ENCODE measurements around the gene CCDC142. TPM values are rescaled to one million over a fixed set of nuclear protein-coding genes. Genes with fewer than 3 reads are reported as not detected.

CCDC142 gene
- total RNA-seq, 1 experiment from 2014 or later: 47.7 TPM

DNA sequence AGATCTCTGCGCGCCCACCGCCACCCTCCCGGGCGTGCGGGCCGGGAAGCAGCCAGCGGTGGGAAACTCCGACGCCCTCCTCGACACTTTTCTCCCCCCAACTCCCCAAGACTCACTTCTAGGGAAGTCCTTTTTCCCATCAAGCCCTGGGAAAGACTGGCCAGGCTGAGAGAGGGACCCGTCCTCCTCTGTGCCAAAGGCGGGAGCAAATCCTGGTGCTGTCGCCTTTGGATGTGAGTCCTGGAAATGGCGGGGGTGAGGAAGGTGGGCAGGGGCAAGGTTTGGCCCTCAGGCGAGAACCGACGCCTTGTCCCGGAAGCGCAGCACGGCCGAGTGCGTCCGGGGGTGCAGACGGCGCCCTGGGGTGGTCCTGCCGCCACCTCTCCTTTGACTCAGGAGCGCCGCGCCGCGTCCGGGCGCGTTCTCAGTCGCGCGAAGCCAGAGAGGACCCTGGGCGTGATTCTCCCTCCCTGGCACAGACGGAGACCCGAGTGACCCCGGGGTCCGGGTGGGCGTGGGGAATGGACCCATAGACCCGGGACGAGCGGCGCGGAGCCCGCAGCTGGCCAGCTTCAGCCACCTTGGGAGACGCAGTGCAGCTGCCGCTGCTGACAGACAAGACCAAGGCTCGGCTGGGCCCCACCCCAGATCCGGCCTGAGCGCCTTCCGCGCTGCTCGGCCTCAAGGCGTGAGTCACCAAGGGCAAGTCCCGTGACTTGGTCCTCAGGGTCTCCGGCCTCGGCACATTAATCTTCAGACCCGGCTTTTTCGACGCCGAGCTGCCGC, 20.1 kb upstream of the CCDC142 start:
- Histone ChIP-seq H3K27me3 (ENCODE audit: low read length) (no peaks in the 10 kb centered on the region), H3K36me3 (ENCODE audit: insufficient read depth, low read length) (peaks cover 9% of the 10 kb centered on the region; the same call in 1 of the 2 replicates), H3K79me2 (ENCODE audit: low read length) (peaks cover 33% of the 10 kb centered on the region), H3K27ac (ENCODE audit: low read length) (peak overlapping the region; percentile 65), H3K4me2 (ENCODE audit: low read depth, low read length, poor library complexity, severe bottlenecking) (peak overlapping the region; percentile 89), H2AFZ (ENCODE audit: low read length) (peak overlapping the region; percentile 61), H3K9ac (ENCODE audit: low read length) (peak overlapping the region; percentile 89), H3K9me2 (replicated peaks; ENCODE audit: insufficient read depth, low read length) (no peaks in the 10 kb centered on the region), H3K4me1 (ENCODE audit: low read length) (peaks cover 58% of the 10 kb centered on the region), H3K9me3 (ENCODE audit: low read length) (no peaks in the 10 kb centered on the region), H3K4me3 (ENCODE audit: low read length) (peak overlapping the region; percentile 83), H4K20me1 (ENCODE audit: insufficient read depth, low read depth, low read length) (no peaks in the 10 kb centered on the region)
- DNase-seq: peak; percentile 90

DNA sequence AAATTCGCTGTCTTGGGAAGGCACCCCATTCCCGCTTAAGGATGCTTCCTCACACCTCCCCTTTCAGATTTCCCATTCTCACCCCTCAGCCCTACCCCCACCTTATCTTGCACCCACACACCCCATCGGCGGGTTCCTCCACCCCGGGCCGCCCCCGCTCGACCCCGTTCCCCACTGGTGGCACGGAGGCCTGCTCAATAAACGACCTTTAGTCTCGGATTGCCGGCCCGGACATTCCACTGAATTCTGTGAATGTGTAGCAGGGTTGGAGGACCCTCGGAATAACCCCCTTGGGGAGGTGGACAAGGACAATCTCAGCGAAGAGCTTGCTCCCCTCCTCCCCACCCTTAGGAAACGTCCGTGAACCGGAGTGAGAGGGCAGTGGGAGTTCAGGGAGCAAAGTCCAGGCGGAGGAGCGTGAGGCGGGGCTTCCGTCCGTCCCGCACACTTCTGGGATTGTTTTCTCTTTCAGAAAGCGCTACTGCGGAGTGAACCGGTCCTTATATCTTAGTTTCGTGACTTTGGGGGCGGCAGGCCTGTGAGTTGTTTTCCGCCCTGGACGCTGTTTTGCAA, 19.4 kb upstream of the CCDC142 start:
- Histone ChIP-seq H3K4me1 (ENCODE audit: low read length) (peaks cover 56% of the 10 kb centered on the region), H3K9me2 (replicated peaks; ENCODE audit: insufficient read depth, low read length) (no peaks in the 10 kb centered on the region), H3K9me3 (ENCODE audit: low read length) (no peaks in the 10 kb centered on the region), H3K27me3 (ENCODE audit: low read length) (no peaks in the 10 kb centered on the region), H3K9ac (ENCODE audit: low read length) (peak overlapping the region; percentile 89), H3K27ac (ENCODE audit: low read length) (peak overlapping the region; percentile 65), H2AFZ (ENCODE audit: low read length) (peak overlapping the region; percentile 61; the same call in 1 of the 2 replicates), H3K36me3 (ENCODE audit: insufficient read depth, low read length) (peaks cover 9% of the 10 kb centered on the region; the same call in 1 of the 2 replicates), H3K4me3 (ENCODE audit: low read length) (peak overlapping the region; percentile 83), H4K20me1 (ENCODE audit: insufficient read depth, low read depth, low read length) (no peaks in the 10 kb centered on the region), H3K79me2 (ENCODE audit: low read length) (peaks cover 33% of the 10 kb centered on the region), H3K4me2 (ENCODE audit: low read depth, low read length, poor library complexity, severe bottlenecking) (peak overlapping the region; percentile 89)
- DNase-seq: no peak

DNA sequence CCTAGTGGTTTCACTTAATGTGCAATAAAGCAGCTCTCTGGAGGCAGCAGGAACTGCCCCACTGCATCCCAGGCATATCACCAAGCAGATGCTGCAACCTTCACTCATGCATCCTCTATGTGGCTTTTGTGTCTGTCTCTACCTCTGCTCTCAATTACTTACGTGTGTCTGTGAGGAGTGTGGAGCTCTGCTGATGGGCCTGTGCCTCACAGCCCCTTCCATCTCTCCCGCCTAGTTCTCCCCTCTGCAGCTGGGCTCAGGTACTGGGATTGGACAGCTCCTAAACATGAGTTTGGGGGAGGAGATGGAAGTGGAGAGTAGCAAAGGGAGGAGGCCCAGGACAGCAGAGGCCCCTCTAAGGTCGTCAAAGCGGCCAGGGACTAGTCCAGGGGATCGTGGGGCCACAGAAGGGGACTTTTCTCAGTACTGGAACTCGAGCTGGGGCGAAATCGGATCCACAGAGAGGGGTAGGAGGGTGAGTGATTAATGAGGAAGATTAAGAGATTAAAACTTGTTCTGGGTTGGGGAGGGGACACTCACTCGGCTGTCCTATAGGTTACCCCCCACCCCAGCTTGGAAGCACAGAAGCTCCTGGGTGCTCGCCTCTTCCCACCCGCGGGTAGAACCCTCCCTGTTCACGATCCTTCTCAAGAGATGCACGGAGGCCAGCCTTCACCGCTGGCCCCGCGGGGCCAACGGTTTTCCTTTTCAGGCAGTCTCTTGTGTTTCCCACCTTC, 18.7 kb upstream of the CCDC142 start:
- Histone ChIP-seq H2AFZ (ENCODE audit: low read length) (no peak overlapping the region), H3K27me3 (ENCODE audit: low read length) (no peaks in the 10 kb centered on the region), H3K9ac (ENCODE audit: low read length) (peak overlapping the region; percentile 89), H3K9me2 (replicated peaks; ENCODE audit: insufficient read depth, low read length) (no peaks in the 10 kb centered on the region), H3K36me3 (ENCODE audit: insufficient read depth, low read length) (peaks cover 9% of the 10 kb centered on the region; the same call in 1 of the 2 replicates), H3K4me1 (ENCODE audit: low read length) (peaks cover 53% of the 10 kb centered on the region), H3K9me3 (ENCODE audit: low read length) (no peaks in the 10 kb centered on the region), H3K27ac (ENCODE audit: low read length) (no peak overlapping the region), H3K4me2 (ENCODE audit: low read depth, low read length, poor library complexity, severe bottlenecking) (peak overlapping the region; percentile 89), H3K4me3 (ENCODE audit: low read length) (peak overlapping the region; percentile 83; the same call in 1 of the 2 replicates), H3K79me2 (ENCODE audit: low read length) (peaks cover 27% of the 10 kb centered on the region), H4K20me1 (ENCODE audit: insufficient read depth, low read depth, low read length) (no peaks in the 10 kb centered on the region)
- peak; percentile 51 for DNase-seq

DNA sequence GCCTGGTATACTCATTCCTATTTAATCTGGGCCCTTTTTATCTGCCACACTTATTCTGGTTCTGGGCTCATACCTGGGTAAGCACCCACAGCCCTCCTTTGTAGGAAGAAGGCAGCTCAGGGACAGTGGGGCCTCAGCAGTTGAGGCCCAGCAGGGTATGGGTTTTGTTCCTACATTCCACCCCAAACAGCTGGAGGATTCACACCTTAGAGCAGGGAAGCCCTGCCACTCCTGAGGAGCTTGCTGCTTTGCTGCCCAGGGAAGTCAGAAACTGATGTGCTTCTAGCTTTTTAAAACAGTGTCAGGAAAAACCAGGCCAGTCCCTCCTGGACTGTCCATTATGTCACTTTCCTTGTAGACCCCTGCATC, 17.8 kb upstream of the CCDC142 start:
- DNase-seq: no peak
- H3K27ac ChIP-seq (ENCODE audit: low read length): no peak overlapping the region

DNA sequence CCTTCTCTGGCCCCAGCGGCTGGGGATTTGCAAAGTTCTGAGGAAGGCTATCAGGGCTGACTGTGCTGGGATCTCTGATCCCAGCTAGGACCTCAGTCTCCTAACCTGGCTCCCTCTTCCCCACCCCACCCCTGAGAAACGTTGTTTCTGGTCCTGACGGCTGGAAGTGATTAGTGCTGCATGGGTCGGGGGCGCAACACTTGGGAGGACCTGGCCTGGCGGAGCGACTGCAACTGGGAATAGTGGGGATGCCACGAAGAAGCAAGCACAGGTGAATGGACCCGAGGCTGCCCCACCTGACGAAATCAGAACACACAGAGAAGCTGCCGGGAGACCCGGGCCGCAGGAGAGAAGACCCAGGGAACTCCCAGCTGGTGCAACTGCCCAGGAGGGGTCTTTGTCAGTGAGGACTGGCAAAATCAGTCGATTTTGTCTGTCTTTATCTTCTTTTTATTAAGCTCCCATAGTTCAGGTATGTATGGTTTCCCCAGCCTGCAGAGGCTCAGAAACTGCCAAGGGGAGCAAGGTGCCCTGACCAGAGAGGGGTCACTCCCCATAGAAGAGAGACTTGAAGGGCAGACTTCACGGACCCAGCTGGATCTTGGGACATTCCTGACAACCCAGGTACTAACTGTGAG, 17.3 kb upstream of the CCDC142 start:
- no peak overlapping the region for H3K4me3 ChIP-seq (ENCODE audit: low read length)
- H3K9ac ChIP-seq (ENCODE audit: low read length): no peak overlapping the region
- no peak overlapping the region for H3K4me2 ChIP-seq (ENCODE audit: low read depth, low read length, poor library complexity, severe bottlenecking)
- H4K20me1 ChIP-seq (ENCODE audit: insufficient read depth, low read depth, low read length): no peaks in the 10 kb centered on the region
- no peaks in the 10 kb centered on the region for H3K36me3 ChIP-seq (ENCODE audit: insufficient read depth, low read length)
- H3K9me3 ChIP-seq (ENCODE audit: low read length): no peaks in the 10 kb centered on the region
- H3K79me2 ChIP-seq (ENCODE audit: low read length): peaks cover 15% of the 10 kb centered on the region
- peaks cover 38% of the 10 kb centered on the region for H3K4me1 ChIP-seq (ENCODE audit: low read length)
- no peak for DNase-seq
- H3K27ac ChIP-seq (ENCODE audit: low read length): no peak overlapping the region
- no peak overlapping the region for H2AFZ ChIP-seq (ENCODE audit: low read length)
- H3K9me2 ChIP-seq (replicated peaks; ENCODE audit: insufficient read depth, low read length): no peaks in the 10 kb centered on the region
- H3K27me3 ChIP-seq (ENCODE audit: low read length): no peaks in the 10 kb centered on the region

More for the DNA sequence above, 17.8 kb upstream of the CCDC142 start:
- peaks cover 43% of the 10 kb centered on the region for H3K4me1 ChIP-seq (ENCODE audit: low read length)
- H3K9me3 ChIP-seq (ENCODE audit: low read length): no peaks in the 10 kb centered on the region
- H3K4me3 ChIP-seq (ENCODE audit: low read length): no peak overlapping the region
- H3K79me2 ChIP-seq (ENCODE audit: low read length): peaks cover 19% of the 10 kb centered on the region
- no peak overlapping the region; the same call in 1 of the 2 replicates for H3K9ac ChIP-seq (ENCODE audit: low read length)
- no peaks in the 10 kb centered on the region for H3K9me2 ChIP-seq (replicated peaks; ENCODE audit: insufficient read depth, low read length)
- H3K4me2 ChIP-seq (ENCODE audit: low read depth, low read length, poor library complexity, severe bottlenecking): no peak overlapping the region
- H4K20me1 ChIP-seq (ENCODE audit: insufficient read depth, low read depth, low read length): no peaks in the 10 kb centered on the region
- no peaks in the 10 kb centered on the region for H3K27me3 ChIP-seq (ENCODE audit: low read length)
- H3K36me3 ChIP-seq (ENCODE audit: insufficient read depth, low read length): 0 out of 2 replicates have a peak, but pooled peaks cover 4% of the 10 kb centered on the region
- H2AFZ ChIP-seq (ENCODE audit: low read length): no peak overlapping the region

DNA sequence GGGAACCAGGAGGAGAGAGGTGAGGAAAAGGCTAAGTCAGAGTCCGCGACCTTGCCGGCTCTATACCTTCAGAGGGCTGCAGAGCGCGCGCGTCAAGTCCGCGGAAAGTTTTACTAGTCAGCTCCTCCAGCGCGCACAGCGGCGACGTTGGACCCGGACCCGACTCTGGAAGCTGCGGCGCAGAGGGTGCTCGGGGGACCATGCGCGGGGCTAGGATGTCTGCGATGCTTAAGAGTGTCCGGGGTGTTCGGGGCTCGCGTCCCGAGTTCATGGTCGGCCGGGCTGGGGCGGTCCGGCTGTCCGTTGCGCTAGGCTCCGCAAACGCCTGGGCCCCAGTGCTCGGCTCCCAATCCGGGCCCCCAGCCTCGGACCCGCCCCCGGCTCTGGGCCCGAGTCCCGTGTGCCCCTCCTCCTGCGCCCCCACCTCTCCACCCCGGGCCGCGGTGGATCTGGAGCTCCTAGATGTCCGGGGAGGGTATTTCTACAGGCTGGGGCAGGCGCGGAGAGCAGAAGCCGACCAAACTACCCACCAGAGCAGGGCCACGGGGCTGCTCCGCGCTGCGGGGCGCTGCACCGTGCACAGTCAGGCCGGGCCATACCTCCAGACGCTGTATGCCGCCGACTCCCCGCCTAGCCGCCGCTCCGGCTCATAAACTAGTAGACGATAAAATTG, 16.6 kb upstream of the CCDC142 start, which contains the start of gene LBX2:
TSS of gene LBX2 (minus strand) at position 337 of the 673 bp plus-strand sequence. CDS start at position 271, 66 bp downstream.
- Histone ChIP-seq H3K27me3 (ENCODE audit: low read length) (no peaks in the 10 kb centered on the region), H3K27ac (ENCODE audit: low read length) (no peak within 1 kb of the TSS), H3K4me3 (ENCODE audit: low read length) (no peak within 1 kb of the TSS), H3K9me2 (replicated peaks; ENCODE audit: insufficient read depth, low read length) (no peaks in the 10 kb centered on the region), H4K20me1 (ENCODE audit: insufficient read depth, low read depth, low read length) (no peaks in the 10 kb centered on the region), H3K4me2 (ENCODE audit: low read depth, low read length, poor library complexity, severe bottlenecking) (no peak within 1 kb of the TSS), H3K36me3 (ENCODE audit: insufficient read depth, low read length) (no peaks in the 10 kb centered on the region), H3K4me1 (ENCODE audit: low read length) (peaks cover 32% of the 10 kb centered on the region), H3K9ac (ENCODE audit: low read length) (no peak within 1 kb of the TSS), H2AFZ (ENCODE audit: low read length) (no peak within 1 kb of the TSS), H3K9me3 (ENCODE audit: low read length) (no peaks in the 10 kb centered on the region), H3K79me2 (ENCODE audit: low read length) (peaks cover 11% of the 10 kb centered on the region)
- DNase-seq: no peak

DNA sequence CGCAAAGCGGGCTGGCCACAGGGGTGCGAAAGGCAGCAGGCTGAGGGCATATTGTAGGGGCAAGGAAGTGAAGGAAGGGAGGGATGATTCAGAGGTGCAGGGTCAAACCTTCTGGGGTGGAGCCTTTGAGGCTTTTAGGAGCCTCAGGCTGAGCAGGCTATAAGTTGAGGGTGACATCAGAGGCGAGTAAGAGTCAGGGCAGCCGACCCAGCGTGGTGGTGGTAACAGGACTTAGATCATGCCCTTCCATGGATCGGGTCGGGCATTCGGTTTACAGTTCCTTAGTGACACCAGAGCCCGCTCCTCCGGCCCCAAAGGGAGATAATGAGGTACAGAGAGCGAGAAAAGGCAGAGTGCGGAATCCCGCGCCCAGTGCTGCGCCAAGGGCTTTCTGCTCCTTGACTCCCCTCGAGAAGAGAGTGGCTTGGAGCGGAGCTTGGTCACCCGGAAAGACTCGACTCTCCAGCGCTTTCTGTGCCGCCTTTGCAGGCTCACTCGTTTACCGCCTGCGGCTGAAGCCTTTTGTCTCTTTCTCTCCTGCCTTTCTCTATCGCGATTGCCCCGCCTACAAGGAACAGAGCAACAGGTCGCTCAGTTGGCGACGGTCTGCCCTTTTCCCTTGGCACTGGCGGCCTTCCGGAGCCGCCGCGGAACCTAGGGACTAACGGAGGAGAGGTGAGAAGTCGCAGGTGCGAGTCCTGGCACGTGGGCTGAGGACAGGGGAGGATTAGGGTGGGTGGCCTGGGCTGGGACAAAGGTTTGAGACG, 15.9 kb upstream of the CCDC142 start:
- Histone ChIP-seq H3K9ac (ENCODE audit: low read length) (no peak overlapping the region), H3K4me3 (ENCODE audit: low read length) (no peak overlapping the region), H3K4me1 (ENCODE audit: low read length) (peaks cover 25% of the 10 kb centered on the region), H3K9me3 (ENCODE audit: low read length) (no peaks in the 10 kb centered on the region), H3K4me2 (ENCODE audit: low read depth, low read length, poor library complexity, severe bottlenecking) (no peak overlapping the region), H3K27me3 (ENCODE audit: low read length) (no peaks in the 10 kb centered on the region), H3K36me3 (ENCODE audit: insufficient read depth, low read length) (peaks cover 6% of the 10 kb centered on the region; the same call in 1 of the 2 replicates), H4K20me1 (ENCODE audit: insufficient read depth, low read depth, low read length) (no peaks in the 10 kb centered on the region), H3K79me2 (ENCODE audit: low read length) (peaks cover 11% of the 10 kb centered on the region), H2AFZ (ENCODE audit: low read length) (no peak overlapping the region), H3K9me2 (replicated peaks; ENCODE audit: insufficient read depth, low read length) (no peaks in the 10 kb centered on the region), H3K27ac (ENCODE audit: low read length) (no peak overlapping the region)
- DNase-seq: no peak

Data from Karpas-422 (cell line).